NCI-H345 treated with DMSO at 0.1 percent for 48 hours (cell line): ENCODE results near the gene ZBTB37.
A peak's percentile ranks its signal among the peaks of the same experiment; 100 is the strongest.
"Not testable (repeated sequence)": the region's sequence is repeated elsewhere in the genome, so short reads cannot be mapped to it uniquely, and the experiment has no call there.

Experiments
- DNase-seq: peaks from one replicate; lab custom pipeline; 2025; ENCODE audit not compliant: unreplicated experiment; lab: John Stamatoyannopoulos, UW

Gene ZBTB37

DNA sequence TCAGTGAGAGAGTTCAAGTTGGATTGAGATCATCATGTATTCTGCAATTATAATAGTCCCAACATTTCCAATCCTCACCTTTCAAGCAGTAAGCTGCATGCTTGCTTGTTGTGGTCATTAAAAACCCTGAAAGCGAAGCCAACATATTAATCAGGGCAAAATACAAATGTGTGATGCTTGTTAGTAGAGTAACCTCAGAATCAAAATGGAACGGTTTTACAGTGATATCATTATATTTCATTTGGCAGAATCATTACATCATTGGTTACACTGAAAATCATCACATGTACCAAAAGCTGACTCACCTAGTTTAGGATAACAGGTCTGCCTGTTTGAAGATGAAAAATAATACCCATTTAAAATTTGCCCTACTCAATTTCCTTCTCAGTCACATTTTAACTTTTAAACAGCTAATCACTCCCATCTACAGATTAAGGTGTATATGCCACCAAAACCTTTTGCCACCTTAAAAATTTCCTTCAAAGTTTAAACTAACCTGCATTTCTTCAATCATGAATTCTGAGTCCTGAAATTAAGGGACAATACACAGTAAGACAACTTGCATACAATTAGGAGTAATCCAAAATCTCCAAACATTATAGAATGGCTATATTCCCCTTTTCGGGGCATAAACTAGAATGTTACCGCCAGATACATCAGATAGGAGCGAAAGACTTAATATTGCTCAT is 3.9 kb upstream of the ZBTB37 start:
- no peak for DNase-seq

DNA sequence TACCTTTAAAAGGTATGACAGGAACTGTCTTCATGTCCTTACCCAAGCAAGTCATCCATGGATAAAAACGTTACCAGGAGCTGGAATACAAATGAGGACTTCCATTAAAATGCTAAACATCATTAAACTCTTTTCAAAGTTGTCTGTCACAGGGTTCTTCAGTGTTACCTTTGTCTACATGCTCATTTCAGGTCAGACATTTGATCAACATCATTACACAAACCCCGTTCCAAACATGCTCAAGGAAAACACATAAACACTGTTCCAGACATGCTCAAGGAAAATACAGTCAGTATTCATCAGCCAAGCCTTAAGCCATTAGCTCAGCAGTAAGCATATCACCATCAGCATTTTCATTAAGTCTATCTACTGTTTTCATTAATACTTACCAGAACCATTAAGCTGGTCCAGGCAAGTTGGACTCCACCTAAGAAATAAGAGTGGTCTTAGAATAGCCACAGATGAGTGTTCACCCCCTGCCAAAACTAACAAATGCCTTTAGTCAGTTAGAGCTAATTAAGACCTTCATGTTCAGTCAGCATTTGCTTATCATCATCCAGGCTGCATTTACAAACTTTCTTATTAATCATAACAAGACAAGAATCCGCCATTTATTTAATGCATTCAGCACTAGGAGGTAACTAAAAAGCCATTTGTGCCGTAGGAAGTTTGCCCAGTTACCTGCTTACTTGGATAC is 2.6 kb upstream of the ZBTB37 start:
- no peak for DNase-seq

DNA sequence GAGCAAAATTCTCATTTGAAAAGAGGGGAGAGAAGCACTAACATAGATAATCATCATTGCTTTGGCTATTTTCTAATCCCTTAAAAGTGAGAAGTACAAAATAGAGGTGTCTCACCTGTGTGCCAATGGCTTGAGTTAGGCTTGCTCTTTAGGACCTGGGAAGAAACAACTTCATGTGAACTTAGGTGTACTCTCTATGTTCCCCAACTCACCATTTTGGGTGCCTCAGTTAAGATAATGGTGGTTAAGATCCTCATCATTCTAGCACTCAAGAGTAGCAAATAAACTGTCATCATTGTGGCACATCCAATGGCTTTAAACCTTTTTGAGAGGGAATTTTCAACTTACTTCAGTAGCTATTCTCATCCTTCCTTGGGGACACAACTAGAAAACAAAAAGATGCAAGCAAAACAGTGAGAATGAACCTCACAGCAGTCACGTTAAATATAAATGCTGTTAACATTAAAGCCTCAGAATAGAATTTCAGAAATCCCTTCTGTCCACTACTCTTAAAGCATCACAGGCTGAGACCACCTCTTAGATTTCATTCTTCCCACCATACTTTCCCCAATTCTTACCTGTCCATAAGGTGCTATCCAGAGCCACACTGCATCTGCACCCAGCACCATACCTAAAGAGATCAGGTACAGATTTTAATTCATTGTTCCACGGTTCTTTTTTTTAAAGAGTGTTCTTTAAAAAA is 1.6 kb upstream of the ZBTB37 start:
- no peak for DNase-seq

- no peak for DNase-seq
These were observed 933 bp upstream of the ZBTB37 start for GRCh38 chr1:173867141-173867752.

- DNase-seq = peak; percentile 96
These were observed 371 bp upstream of the ZBTB37 start, which contains the start of gene GAS5 for GRCh38 chr1:173867753-173868265. TSS of gene GAS5 (minus strand) at chr1:173867989.

DNA sequence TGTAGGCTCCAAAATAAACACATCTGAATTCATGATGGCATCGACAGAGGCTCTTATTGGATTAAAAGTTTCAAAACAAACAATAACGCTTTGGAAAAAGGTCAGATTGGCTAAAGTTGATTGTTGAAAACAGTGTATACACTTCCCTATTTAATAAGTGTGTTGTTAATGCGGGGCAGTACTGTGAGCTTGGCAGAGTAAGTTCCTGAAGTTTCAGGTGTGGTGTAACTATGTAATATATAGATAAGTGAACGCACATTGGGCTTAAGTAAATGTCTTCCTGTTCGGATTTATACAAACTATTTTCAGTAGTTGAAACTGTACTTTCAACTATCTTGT is 810 bp downstream of the ZBTB37 start:
- peak; percentile 60 for DNase-seq

DNA sequence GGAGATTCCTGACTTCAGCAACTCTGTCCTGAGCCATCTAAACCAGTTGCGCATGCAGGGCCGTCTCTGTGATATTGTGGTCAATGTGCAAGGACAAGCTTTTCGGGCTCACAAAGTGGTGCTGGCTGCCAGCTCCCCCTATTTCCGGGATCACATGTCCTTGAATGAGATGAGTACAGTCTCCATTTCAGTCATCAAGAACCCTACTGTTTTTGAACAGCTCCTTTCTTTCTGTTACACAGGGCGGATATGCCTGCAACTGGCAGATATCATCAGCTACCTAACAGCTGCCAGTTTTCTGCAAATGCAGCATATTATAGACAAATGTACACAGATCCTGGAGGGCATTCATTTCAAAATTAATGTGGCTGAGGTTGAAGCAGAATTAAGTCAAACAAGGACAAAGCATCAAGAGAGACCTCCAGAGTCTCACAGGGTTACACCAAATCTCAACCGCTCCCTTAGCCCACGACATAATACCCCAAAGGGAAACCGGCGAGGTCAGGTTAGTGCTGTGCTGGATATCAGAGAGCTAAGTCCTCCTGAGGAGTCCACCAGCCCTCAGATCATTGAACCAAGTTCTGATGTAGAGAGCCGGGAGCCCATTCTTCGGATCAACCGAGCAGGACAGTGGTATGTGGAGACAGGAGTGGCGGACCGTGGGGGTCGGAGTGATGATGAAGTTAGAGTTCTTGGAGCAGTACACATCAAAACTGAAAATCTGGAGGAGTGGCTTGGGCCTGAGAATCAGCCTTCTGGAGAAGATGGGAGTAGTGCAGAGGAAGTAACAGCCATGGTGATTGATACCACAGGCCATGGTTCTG is 2.3 kb downstream of the ZBTB37 start:
- DNase-seq = no peak

GRCh38 chr1:173871091-173871490 is 2.9 kb downstream of the ZBTB37 start:
- DNase-seq = no peak

GRCh38 chr1:173871500-173871899 is 3.3 kb downstream of the ZBTB37 start:
- no peak for DNase-seq

DNA sequence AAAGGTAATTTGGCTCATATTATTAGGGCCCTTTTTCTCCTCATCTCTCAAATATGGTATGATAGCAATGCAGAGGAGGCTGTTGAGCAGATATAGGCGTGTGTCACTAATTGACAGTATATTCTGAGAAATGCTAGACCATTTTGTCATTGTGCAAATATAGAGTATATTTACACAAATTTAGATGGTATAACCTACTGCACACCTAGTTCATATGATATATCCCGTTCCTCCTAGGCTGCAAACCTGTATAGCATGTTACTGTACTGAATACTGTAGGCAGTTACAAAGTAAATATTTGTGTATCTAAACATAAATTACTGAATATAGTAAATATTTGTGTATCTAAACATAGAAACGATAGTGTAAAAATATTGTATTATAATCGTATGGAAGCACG is 8.6 kb downstream of the ZBTB37 start:
- no peak for DNase-seq

DNA sequence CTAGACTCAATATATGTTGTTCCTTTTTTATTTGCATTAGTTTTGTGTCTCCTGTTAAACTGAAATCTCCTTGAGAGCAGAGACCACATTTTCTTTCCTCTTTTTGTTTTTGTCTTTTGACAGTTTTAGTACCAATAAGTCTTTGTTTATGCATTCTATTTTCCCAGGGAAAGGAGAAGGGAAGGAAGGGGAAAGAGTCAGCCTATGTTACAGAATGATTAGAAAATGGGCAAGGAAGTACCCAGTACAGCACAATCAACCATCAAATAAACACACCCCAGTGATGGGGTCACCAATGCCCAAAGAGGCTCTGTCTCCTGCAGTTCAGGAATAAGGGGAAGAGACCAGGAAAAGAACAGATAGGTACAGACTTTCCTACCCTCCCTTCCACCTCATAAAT is 10.1 kb downstream of the ZBTB37 start:
- DNase-seq = no peak

DNA sequence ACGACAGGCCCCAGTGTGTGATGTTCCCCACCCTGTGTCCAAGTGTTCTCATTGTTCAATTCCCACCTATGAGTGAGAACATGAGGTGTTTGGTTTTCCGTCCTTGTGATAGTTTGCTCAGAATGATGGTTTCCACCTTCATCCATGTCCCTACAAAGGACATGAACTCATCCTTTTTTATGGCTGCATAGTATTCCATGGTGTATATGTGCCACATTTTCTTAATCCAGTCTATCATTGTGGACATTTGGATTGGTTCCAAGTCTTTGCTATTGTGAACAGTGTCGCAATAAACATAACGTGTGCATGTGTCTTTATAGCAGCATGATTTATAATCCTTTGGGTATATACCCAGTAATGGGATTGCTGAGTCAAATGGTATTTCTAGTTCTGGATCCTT is 12.9 kb downstream of the ZBTB37 start:
- not testable (repeated sequence) for DNase-seq

DNA sequence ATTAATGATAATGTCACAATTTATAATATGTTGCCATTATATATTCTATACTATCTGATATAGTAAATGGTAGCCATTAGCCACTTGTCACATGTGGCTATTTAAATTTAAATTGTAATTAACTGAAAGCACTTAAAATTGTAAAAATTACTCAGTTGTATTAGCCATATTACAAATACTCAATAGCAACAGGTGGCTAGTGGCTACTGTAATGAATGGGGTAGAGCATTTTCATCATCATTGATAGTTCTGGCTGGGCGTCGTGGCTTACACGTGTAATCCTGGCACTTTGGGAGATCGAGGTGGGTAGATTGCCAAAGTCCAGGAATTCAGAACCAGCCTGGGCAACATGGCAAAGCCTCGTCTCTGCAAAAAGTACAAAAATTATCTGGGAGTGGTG is 16.5 kb downstream of the ZBTB37 start:
- no peak for DNase-seq

DNA sequence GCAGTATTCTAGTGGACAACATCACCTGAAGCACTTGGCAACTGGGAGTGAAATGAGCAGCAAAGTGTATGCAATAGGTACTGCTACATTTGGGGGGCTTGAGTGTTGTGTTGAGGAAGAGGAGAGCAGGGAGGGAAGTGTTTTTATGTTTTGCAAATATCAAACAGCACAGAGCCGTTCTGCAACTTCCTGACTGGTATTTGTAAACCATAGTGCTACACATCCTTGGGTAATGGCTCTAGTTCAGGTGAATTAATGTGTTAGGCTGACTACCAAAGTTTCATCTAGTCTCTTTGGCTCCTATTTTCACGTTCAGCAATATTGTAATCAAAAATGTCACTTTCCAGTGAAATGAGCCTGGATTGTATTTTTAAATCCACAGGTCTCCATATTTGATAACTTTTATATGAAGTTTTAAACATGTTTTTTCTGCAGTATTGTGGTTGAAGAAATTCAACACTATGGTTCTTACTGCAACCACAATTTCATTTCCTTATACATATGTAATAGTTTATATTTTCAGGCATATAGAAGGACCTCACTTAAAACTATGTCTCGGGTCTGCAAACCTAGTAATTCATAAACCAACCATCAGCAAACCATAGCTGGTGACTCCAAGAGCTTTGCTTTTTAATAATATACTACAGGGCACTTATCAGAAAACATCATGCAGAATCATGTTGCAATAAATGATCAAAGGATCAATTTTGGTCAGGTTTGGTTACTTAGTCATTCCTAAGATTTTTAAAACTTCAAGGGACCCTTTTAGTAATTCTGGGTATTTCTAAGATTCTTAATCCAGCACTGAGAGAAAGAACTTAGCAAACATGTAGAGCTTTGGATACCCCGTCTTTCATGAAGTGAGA is 18.8 kb downstream of the ZBTB37 start:
- no peak for DNase-seq

- DNase-seq = no peak
These were observed 19.4 kb downstream of the ZBTB37 start for GRCh38 chr1:173887627-173888026.

GRCh38 chr1:173888749-173889148 is 20.6 kb downstream of the ZBTB37 start:
- DNase-seq = no peak

- no peak for DNase-seq
These were observed 21.7 kb downstream of the ZBTB37 start for GRCh38 chr1:173889885-173890284.

GRCh38 chr1:173893611-173894010 is 25.4 kb downstream of the ZBTB37 start:
- no peak for DNase-seq

DNA sequence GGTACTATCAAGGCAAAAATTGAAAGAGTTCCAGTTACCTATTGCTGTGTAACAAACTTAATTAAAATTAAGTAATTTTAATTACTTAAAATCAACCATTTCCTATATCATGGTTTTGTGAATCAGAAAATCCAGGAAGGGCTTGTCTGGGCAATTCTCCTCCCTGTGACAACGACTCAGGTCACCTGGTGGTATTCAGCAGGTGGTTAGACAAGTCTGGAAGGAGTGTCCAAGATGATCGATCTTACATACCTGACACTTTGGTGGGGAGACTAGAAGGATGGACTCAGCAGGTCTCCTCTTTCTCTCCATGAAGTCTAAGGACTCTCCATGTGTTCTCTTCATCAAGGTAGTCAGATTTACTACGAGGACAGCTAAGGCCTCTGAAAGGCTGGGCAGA is 26.0 kb downstream of the ZBTB37 start:
- no peak for DNase-seq

DNA sequence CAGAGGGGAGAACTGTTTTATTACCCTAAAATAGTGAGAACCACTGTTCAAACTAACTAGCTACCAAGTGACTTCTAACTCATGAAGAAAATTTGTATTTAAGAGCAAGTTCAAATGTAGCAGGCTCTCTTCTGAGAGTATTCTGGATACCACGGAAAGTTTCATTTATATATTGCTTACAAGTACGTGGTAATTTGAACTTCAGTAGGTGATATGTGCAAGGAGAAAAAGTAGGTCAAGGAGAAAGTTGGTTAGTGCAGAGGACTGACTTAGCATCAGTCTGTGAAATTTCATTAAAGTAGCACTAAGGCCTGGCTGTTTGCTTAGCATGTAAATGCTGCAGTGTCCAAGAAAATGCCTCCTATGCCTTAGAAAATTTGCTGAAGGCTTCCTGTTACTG is 32.2 kb downstream of the ZBTB37 start:
- no peak for DNase-seq
